Measurements from ENCODE around the gene TMEM63C.

The TMEM63C gene

DNA sequence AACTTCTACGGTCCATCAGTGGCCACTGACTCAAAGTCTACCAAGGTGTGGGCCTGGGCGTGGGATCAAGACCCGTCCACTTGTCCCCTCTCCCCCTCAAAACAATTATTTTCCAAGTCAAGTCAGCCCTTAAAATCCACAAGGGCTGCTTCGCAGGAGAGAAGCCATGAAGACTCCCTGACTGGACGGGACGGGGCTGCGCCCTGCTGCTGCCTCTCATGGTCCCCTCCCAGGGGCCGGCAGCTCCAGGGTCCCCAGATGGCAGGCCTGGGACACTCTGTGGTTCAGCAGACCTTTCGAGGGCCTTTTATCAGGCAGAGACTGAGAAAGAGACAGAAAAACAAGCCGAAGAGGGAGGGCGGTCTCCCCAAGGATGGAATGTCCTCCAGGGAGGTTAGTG lies 78.6 kb downstream of the TMEM63C start:
- H3K27ac ChIP-seq, result no peak overlapping the region
- no peaks in the 10 kb centered on the region for H3K36me3 ChIP-seq
- no peaks in the 10 kb centered on the region for H3K27me3 ChIP-seq (ENCODE audit: insufficient read depth, low read depth, severe bottlenecking)
- no peaks in the 10 kb centered on the region for H3K9me3 ChIP-seq (ENCODE audit: severe bottlenecking)
- H3K4me3 ChIP-seq (ENCODE audit: low read depth, low read length), result no peak overlapping the region
- TF ChIP-seq, protein P1, sequence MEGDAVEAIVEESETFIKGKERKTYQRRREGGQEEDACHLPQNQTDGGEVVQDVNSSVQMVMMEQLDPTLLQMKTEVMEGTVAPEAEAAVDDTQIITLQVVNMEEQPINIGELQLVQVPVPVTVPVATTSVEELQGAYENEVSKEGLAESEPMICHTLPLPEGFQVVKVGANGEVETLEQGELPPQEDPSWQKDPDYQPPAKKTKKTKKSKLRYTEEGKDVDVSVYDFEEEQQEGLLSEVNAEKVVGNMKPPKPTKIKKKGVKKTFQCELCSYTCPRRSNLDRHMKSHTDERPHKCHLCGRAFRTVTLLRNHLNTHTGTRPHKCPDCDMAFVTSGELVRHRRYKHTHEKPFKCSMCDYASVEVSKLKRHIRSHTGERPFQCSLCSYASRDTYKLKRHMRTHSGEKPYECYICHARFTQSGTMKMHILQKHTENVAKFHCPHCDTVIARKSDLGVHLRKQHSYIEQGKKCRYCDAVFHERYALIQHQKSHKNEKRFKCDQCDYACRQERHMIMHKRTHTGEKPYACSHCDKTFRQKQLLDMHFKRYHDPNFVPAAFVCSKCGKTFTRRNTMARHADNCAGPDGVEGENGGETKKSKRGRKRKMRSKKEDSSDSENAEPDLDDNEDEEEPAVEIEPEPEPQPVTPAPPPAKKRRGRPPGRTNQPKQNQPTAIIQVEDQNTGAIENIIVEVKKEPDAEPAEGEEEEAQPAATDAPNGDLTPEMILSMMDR (IDR thresholded peaks at IDR 0.05; ENCODE audit: low read depth, low read length), result no peak
- no peak for DNase-seq

DNA sequence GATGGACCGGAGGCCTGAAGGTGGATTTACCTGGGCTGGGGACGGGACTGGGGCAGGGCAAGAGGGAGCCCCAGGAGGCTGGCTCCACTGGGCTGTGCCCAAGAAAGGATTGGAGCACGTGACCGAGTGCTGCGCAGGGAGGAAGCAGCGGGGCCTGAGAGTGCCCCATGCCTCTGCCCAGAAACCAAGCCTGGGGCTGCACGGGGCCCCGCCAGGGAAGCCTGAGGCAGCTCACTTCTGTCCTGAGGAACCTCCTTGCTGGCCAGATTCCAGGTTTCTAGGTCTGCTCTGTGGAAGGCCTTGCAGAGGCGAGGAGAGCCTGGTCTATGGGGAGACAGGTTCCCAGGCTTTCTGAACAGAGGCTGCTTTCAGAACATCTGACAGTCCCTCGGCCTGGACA lies 79.0 kb downstream of the TMEM63C start:
- Histone ChIP-seq H3K27me3 (ENCODE audit: insufficient read depth, low read depth, severe bottlenecking) (no peaks in the 10 kb centered on the region), H3K9me3 (ENCODE audit: severe bottlenecking) (no peaks in the 10 kb centered on the region)
- TF ChIP-seq, protein P1 (IDR thresholded peaks at IDR 0.05; ENCODE audit: low read depth, low read length), result no peak

DNA sequence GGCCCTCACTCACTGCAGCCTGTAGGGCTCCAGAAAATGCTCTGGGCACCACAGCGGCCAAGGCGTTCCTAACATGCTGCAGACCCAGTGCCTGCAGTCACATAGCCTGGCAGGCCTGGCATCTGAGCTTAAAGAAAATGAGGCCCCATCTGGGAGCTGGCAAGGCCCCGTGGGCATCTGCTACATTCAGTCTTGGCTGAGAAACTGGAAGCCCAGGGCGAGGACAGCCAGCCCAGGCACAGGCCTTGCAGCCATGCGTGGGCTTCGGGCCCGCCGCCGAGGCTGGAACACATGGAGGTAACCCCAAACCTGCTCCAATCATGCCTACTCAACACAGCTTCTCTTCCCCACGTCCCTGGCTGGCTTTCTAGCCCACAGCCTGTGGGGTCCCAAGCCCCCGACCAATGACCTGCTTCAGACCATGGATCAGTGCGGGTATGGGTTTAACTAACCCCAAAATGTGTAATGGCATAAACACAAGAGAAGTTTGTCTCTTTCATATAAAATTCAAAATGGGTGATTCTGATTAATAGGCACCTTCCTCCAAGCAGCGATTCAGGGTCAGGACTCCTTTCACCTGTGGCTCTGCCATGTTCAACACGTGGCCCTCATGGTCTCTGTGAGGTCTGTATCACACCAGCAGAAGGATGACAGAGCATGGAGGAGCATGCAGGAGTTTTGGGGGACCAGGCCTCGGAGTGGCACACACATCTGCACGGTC lies 83.0 kb downstream of the TMEM63C start:
- H3K27ac ChIP-seq, result no peak overlapping the region
- TF ChIP-seq, protein P1 (IDR thresholded peaks at IDR 0.05; ENCODE audit: low read depth, low read length), result no peak
- H3K36me3 ChIP-seq, result no peaks in the 10 kb centered on the region
- H3K9me3 ChIP-seq (ENCODE audit: severe bottlenecking), result peaks cover 3% of the 10 kb centered on the region
- no peak for DNase-seq
- no peak overlapping the region for H3K4me3 ChIP-seq (ENCODE audit: low read depth, low read length)
- no peaks in the 10 kb centered on the region for H3K27me3 ChIP-seq (ENCODE audit: insufficient read depth, low read depth, severe bottlenecking)

More for the DNA sequence above, 79.0 kb downstream of the TMEM63C start:
- DNase-seq, result no peak
- no peaks in the 10 kb centered on the region for H3K36me3 ChIP-seq
- H3K27ac ChIP-seq, result no peak overlapping the region
- H3K4me3 ChIP-seq (ENCODE audit: low read depth, low read length), result no peak overlapping the region

DNA sequence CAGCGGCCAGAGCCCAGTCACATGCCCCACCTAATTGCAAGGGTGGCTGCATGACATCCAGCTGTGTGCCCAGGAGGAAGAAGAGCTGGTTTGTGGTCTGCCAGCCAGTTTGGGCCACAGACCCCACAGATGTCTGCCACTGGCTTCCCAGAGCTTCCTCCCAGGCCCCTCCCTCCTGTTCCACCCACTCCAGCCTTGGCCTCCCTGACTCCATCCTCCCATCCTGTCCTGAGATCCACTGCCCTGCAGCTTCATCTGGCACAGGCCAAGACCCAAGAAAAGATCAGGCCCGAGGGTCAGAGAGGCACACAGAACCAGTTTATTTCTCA lies 83.6 kb downstream of the TMEM63C start:
- Histone ChIP-seq H3K9me3 (ENCODE audit: severe bottlenecking) (peaks cover 3% of the 10 kb centered on the region), H3K27ac (no peak overlapping the region), H3K4me3 (ENCODE audit: low read depth, low read length) (no peak overlapping the region), H3K36me3 (no peaks in the 10 kb centered on the region), H3K27me3 (ENCODE audit: insufficient read depth, low read depth, severe bottlenecking) (no peaks in the 10 kb centered on the region)
- no peak for DNase-seq
- TF ChIP-seq, protein P1 (IDR thresholded peaks at IDR 0.05; ENCODE audit: low read depth, low read length), result no peak

DNA sequence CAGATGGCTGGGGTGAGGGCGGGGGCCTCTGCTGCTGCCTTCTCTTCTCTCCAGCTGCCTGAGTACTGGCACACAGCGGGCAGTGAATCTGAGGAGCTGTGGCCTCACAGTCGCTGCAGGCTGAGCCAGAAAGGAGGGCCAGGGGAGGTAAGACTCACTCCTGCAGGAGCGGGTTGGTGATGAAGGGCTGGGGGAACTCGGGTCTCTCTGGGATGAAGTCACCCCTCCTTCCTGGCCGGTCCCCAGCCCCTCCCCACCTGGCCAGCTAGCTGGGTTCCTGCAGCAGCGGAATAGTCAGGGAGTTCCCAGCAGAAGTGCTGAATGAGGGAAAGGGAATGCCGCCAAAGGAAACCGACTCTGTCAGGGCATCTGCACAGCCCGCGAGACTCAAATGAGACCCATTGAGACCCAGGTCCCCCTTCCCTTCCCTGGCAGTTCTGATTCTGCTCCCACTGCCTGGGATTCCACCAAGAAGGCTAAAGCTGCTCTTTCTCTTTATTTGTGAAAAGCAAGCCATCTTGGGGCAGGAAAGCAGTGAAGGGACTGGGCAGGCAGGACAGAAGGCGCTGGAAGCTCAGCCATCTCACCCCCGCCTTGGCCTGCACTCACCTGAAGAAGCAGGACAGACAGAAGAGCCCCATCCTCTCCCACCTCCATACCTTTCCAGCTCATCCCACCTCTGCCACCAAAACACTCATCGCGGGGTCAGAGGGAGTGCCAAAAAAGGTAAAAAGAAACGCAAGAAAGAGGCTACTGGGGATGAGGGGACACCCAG lies 84.2 kb downstream of the TMEM63C start:
- TF ChIP-seq, protein P1 (IDR thresholded peaks at IDR 0.05; ENCODE audit: low read depth, low read length), result no peak
- H3K4me3 ChIP-seq (ENCODE audit: low read depth, low read length), result no peak overlapping the region
- H3K27me3 ChIP-seq (ENCODE audit: insufficient read depth, low read depth, severe bottlenecking), result no peaks in the 10 kb centered on the region
- no peaks in the 10 kb centered on the region for H3K36me3 ChIP-seq
- H3K27ac ChIP-seq, result no peak overlapping the region
- no peak for DNase-seq
- peaks cover 3% of the 10 kb centered on the region for H3K9me3 ChIP-seq (ENCODE audit: severe bottlenecking)
